CD14-positive monocyte (primary cell): ENCODE data around the gene PDPN. TPM values are rescaled to one million over a fixed set of nuclear protein-coding genes. Genes with fewer than 3 reads are reported as not detected.

Source experiments
- DNase-seq, 3 donors: peaks; one replicate each; pipeline ENCODE4 v3.0.0-alpha.2; 2011 to 2022
- H2AFZ ChIP-seq: 2 replicates; pipeline ENCODE4 v1.6.0; 2012; ENCODE audit warnings: mild to moderate bottlenecking, low read depth, low read length, inconsistent platforms; ENCODE audit not compliant: insufficient read depth, poor library complexity, severe bottlenecking
- H3K27ac ChIP-seq, 2 donors: 1 replicate in 1 of 2; 2 replicates in 1 of 2; pipeline ENCODE4 v1.5.1; 2012 to 2013; ENCODE audit warnings: low read length in 2 of 2, control low read depth in 1 of 2, inconsistent platforms in 1 of 2, low read depth in 1 of 2, mild to moderate bottlenecking in 1 of 2
- H3K27me3 ChIP-seq, 2 donors: one replicate each; pipeline versions ENCODE4 v1.6.0 to v1.6.1; 2011 to 2013; ENCODE audit warnings: low read length in 2 of 2; ENCODE audit not compliant: control insufficient read depth in 2 of 2, insufficient read depth in 2 of 2
- H3K36me3 ChIP-seq, 2 donors: replicated peaks in 1 of 2; 1 replicate in 1 of 2; 2 replicates in 1 of 2; pipeline versions ENCODE4 v1.5.1 to v1.6.1; 2012 to 2013; ENCODE audit warnings: low read length in 2 of 2, control low read depth in 1 of 2, inconsistent platforms in 1 of 2, mild to moderate bottlenecking in 1 of 2; ENCODE audit not compliant: insufficient read depth in 2 of 2, control insufficient read depth in 1 of 2
- H3K4me1 ChIP-seq, 2 donors: 1 replicate in 1 of 2; 2 replicates in 1 of 2; pipeline versions ENCODE4 v1.5.1 to v1.6.1; 2012 to 2013; ENCODE audit warnings: low read length in 2 of 2, control low read depth in 1 of 2, inconsistent platforms in 1 of 2, mild to moderate bottlenecking in 1 of 2, moderate library complexity in 1 of 2; ENCODE audit not compliant: insufficient read depth in 2 of 2, control insufficient read depth in 1 of 2
- H3K4me2 ChIP-seq: replicated peaks from 2 replicates; pipeline ENCODE3; 2012; ENCODE audit warnings: low read length, moderate library complexity, mild to moderate bottlenecking; ENCODE audit not compliant: poor library complexity, severe bottlenecking; ENCODE audit errors: extremely low read depth
- H3K4me3 ChIP-seq, 3 experiments: fragments of 200-600 bp in 1 of 3; sonication (generic) in 1 of 3; replicated peaks in 1 of 3; 1 replicate in 2 of 3; 2 replicates in 1 of 3; pipeline ENCODE4 v1.5.1; 2011 to 2013; ENCODE audit warnings: low read length in 3 of 3, mild to moderate bottlenecking in 3 of 3, control low read depth in 2 of 3, low read depth in 2 of 3, inconsistent platforms in 1 of 3, moderate library complexity in 1 of 3
- H3K79me2 ChIP-seq: 2 replicates; pipeline ENCODE4 v1.6.0; 2012; ENCODE audit warnings: mild to moderate bottlenecking, control low read depth, inconsistent platforms, low read length, moderate library complexity; ENCODE audit not compliant: insufficient read depth
- H3K9ac ChIP-seq: 2 replicates; pipeline ENCODE4 v1.6.0; 2017; ENCODE audit warnings: low read length, mild to moderate bottlenecking; ENCODE audit not compliant: insufficient read depth, poor library complexity, severe bottlenecking
- H3K9me3 ChIP-seq, 2 donors: replicated peaks in 1 of 2; 1 replicate in 1 of 2; 2 replicates in 1 of 2; pipeline versions ENCODE4 v1.5.1 to v1.6.1; 2012 to 2013; ENCODE audit warnings: low read length in 2 of 2, control low read depth in 1 of 2; ENCODE audit not compliant: control insufficient read depth in 1 of 2, insufficient read depth in 1 of 2
- H4K20me1 ChIP-seq: 2 replicates; pipeline ENCODE4 v1.6.0; 2012; ENCODE audit warnings: mild to moderate bottlenecking, low read length, control low read depth, moderate library complexity; ENCODE audit not compliant: insufficient read depth
- H3K27ac Mint-ChIP-seq, 7 donors: one replicate each; pipeline ENCODE4 v1.8.0; 2020; ENCODE audit warnings: mild to moderate bottlenecking in 7 of 7, mixed read lengths in 7 of 7, moderate library complexity in 6 of 7, inconsistent platforms in 2 of 7
- H3K27me3 Mint-ChIP-seq, 3 donors: one replicate each; pipeline ENCODE4 v1.8.0; 2021 to 2022; ENCODE audit warnings: low read depth in 3 of 3, mild to moderate bottlenecking in 3 of 3, mixed read lengths in 3 of 3, moderate library complexity in 3 of 3, inconsistent platforms in 1 of 3
- H3K36me3 Mint-ChIP-seq, 2 donors: one replicate each; pipeline ENCODE4 v1.8.0; 2020; ENCODE audit warnings: mixed read lengths in 2 of 2, inconsistent platforms in 1 of 2, mild to moderate bottlenecking in 1 of 2
- H3K4me1 Mint-ChIP-seq: one replicate; pipeline ENCODE4 v1.8.0; 2020; ENCODE audit warnings: mild to moderate bottlenecking, mixed read lengths
- H3K4me3 Mint-ChIP-seq, 2 donors: one replicate each; pipeline ENCODE4 v1.8.0; 2020; ENCODE audit warnings: mild to moderate bottlenecking in 2 of 2, mixed read lengths in 2 of 2, moderate library complexity in 1 of 2
- H3K9me3 Mint-ChIP-seq, 7 donors: one replicate each; pipeline ENCODE4 v1.8.0; 2020 to 2022; ENCODE audit warnings: mixed read lengths in 7 of 7, mild to moderate bottlenecking in 6 of 7, moderate library complexity in 6 of 7, inconsistent platforms in 2 of 7
- WGBS: methylation state at CpG from one replicate; pipeline ENCODE4 v1.1.5; 2013; ENCODE audit warnings: missing lambda C conversion rate; ENCODE audit not compliant: insufficient coverage; 5-methylcytosine and 5-hydroxymethylcytosine counted together
- intact Hi-C, 2 donors: fragments of 100-400 bp; cut with micrococcal nuclease; formaldehyde crosslinking; loops; one replicate each; pipeline versions ENCODE4 v1.15.0 to v1.15.1; 2023
- polyA plus RNA-seq, 3 donors: library from polyadenylated mRNA; depleted of rRNA in 1 of 3; unstranded in 2 of 3; stranded (reverse) in 1 of 3; fragments of 300-500 nt in 2 of 3; fragments of >200 nt in 1 of 3; fragmentation: Illumina TruSeq in 2 of 3; gene quantifications; 1 replicate in 2 of 3; 2 replicates in 1 of 3; pipeline ENCODE4 v1.2.3, GENCODE V29; 2012 to 2021
- TF ChIP-seq, protein P1 (sequence below): fragments of 200-600 bp; IDR thresholded peaks from one replicate; pipeline ENCODE4 v1.8.0; 2022; ENCODE audit warnings: antibody characterized with exemption, mild to moderate bottlenecking

PDPN gene
- polyA plus RNA-seq, 3 donors: not detected

DNA sequence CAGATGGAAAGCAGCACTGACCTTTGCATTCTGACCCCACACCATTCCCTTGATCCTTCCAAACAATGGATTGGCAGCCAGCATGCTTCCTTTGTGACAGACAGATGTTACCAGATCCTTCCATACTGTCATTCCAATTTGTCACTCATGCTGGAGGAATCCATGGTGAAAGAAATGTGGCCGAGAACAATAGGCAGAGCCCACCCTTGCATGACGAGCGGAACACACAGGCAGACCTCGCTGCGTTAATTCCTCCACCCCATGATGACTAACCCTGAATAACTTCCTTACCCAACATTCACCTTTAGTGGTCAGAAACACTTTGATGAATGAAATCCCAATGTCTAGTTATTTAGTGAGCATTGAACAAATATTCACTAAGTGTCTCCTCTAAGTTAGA is 45.1 kb downstream of the PDPN start:
- Histone ChIP-seq H3K27me3 (peaks cover 0 to 2% of the 10 kb centered on the region in 2 donors), H3K79me2 (no peaks in the 10 kb centered on the region), H3K36me3 (no peaks in the 10 kb centered on the region), H3K4me3 (no peak overlapping the region), H3K4me2 (no peak overlapping the region), H3K9ac (no peak overlapping the region), H3K4me1 (peaks cover 3 to 4% of the 10 kb centered on the region in 2 donors), H3K27ac (no peak overlapping the region), H2AFZ (no peak overlapping the region), H4K20me1 (no peaks in the 10 kb centered on the region), H3K9me3 (peaks cover 0 to 8% of the 10 kb centered on the region in 2 donors)
- TF ChIP-seq, protein P1, sequence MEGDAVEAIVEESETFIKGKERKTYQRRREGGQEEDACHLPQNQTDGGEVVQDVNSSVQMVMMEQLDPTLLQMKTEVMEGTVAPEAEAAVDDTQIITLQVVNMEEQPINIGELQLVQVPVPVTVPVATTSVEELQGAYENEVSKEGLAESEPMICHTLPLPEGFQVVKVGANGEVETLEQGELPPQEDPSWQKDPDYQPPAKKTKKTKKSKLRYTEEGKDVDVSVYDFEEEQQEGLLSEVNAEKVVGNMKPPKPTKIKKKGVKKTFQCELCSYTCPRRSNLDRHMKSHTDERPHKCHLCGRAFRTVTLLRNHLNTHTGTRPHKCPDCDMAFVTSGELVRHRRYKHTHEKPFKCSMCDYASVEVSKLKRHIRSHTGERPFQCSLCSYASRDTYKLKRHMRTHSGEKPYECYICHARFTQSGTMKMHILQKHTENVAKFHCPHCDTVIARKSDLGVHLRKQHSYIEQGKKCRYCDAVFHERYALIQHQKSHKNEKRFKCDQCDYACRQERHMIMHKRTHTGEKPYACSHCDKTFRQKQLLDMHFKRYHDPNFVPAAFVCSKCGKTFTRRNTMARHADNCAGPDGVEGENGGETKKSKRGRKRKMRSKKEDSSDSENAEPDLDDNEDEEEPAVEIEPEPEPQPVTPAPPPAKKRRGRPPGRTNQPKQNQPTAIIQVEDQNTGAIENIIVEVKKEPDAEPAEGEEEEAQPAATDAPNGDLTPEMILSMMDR: no peak
- intact Hi-C loops: no loop called here
- DNase-seq: no peak
- no peaks in the 10 kb centered on the region for H3K36me3 Mint-ChIP-seq
- no peak overlapping the region for H3K27ac Mint-ChIP-seq
- WGBS: no CpG with 5 or more reads among the region's 5 CpGs
- H3K9me3 Mint-ChIP-seq: peaks cover 10 to 26% (median 18%) of the 10 kb centered on the region in 7 donors
- H3K27me3 Mint-ChIP-seq: peaks cover 12 to 20% (median 18%) of the 10 kb centered on the region in 3 donors
- peaks cover 9% of the 10 kb centered on the region for H3K4me1 Mint-ChIP-seq
- H3K4me3 Mint-ChIP-seq: no peak overlapping the region

DNA sequence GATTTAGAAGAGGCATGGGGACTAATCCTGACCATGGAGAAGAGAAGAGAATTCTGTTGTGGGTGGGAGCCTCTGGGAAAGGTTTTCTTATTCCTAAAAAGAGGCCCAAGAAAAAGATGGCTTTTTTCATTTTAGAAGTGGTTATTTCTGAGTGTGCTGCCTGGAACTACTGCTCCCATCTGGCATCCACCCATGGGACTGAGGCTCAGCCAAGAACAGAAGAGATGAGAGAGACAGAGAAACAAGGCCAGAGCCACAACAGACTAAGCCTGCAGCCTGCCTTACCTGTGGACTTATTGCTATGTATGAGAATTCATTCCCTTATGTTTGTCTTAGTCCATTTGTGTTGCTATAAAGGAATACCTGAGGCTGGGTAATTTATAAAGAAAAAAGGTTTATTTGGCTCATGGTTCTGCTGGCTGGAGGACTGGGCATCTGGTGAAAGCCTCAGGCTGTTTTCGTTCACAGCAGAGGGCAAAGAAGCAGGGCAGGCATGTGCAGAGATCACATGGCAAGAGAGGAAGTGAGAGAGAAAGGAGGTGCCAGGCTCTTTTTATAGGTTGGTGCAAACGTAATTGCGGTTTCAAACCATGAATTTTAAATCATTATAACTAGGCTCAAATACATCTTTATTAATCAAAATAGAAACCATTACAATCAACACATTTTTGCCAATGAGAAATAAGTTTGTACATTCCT is 58.8 kb downstream of the PDPN start:
- TF ChIP-seq, protein P1: no peak
- Histone ChIP-seq H3K27me3 (peaks cover 0 to 3% of the 10 kb centered on the region in 2 donors), H3K4me3 (no peak overlapping the region), H3K9ac (no peak overlapping the region), H3K4me1 (peaks cover 12 to 16% of the 10 kb centered on the region in 2 donors), H3K9me3 (peaks cover 13 to 25% of the 10 kb centered on the region in 2 donors), H4K20me1 (no peaks in the 10 kb centered on the region), H3K4me2 (no peak overlapping the region), H3K79me2 (no peaks in the 10 kb centered on the region), H3K36me3 (no peaks in the 10 kb centered on the region), H3K27ac (peak overlapping the region in 1 of 2 donors; percentile 7), H2AFZ (no peak overlapping the region)
- H3K27me3 Mint-ChIP-seq: peaks cover 8 to 12% (median 9%) of the 10 kb centered on the region in 3 donors
- 0% methylated on average over 1 of the region's 3 CpGs for WGBS
- no peaks in the 10 kb centered on the region for H3K36me3 Mint-ChIP-seq
- peak in 2 of 3 donors; percentile 34 to 49 for DNase-seq
- peak overlapping the region; percentile 27 to 82 (median 68) for H3K27ac Mint-ChIP-seq
- H3K4me1 Mint-ChIP-seq: peaks cover 20% of the 10 kb centered on the region
- peaks cover 13 to 34% (median 30%) of the 10 kb centered on the region in 7 donors for H3K9me3 Mint-ChIP-seq
- H3K4me3 Mint-ChIP-seq: peak overlapping the region in 1 of 2 donors; percentile 54
- intact Hi-C loops: no loop called here
